Stimulated activated CD8-positive, alpha-beta memory T cell treated with anti-CD3 and anti-CD28 coated beads, Interleukin-4, amount 100 ng/mL, for 24 hours (primary cell): Measurements from ENCODE around the gene ABCC3.
"Not testable (repeated sequence)": the region's sequence is repeated elsewhere in the genome, so short reads cannot be mapped to it uniquely, and the experiment has no call there.

Source experiments
- DNase-seq: peaks from one replicate; pipeline ENCODE4 v3.0.0-alpha.2; 2020; ENCODE audit warnings: low read depth

ABCC3 gene

GRCh38 chr17:50666316-50666715 is 31.6 kb downstream of the ABCC3 start:
- DNase-seq = no peak

- no peak for DNase-seq
Measured at GRCh38 chr17:50667259-50668024, 32.8 kb downstream of the ABCC3 start.

- no peak for DNase-seq
Measured at GRCh38 chr17:50668025-50668837, 33.5 kb downstream of the ABCC3 start.

GRCh38 chr17:50668838-50669581 is 34.3 kb downstream of the ABCC3 start:
- no peak for DNase-seq

DNA sequence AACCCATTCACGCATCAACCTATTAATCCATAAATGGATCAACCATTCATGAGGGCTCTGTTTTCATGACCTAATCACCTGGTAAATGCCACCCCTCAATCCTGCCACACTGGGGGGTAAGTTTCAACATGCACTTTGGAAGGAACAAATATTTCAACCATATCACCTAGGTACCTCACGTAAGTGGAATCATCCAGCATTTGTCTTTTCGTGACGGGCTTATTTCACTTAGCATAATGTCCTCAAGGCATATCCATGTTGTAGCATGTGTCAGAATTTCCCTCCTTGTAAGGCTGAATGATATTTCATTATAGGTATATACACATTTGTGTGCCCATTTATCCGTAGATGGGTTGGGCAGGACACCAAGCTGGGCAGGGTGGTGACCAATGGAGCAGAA is 37.4 kb downstream of the ABCC3 start:
- no peak for DNase-seq

- DNase-seq = no peak
Measured at GRCh38 chr17:50672831-50673551, 38.3 kb downstream of the ABCC3 start.

DNA sequence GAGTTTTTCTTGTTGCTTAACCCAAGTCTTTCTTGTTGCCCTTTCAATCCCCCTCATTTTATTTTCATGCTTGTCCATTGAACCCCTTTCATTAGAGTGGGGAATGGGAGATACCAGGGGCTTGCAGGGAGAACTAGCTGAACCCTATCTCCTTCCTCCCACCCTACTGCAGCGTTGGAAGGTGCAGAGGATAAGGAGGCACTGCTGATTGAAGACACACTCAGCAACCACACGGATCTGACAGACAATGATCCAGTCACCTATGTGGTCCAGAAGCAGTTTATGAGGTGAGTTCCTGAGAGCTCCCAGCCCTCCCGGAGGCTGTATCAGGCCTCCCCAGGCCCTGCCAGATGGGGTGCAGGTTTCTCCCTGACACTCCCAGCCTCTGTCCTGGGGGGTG is 40.5 kb downstream of the ABCC3 start:
- no peak for DNase-seq

- no peak for DNase-seq
Measured at GRCh38 chr17:50675627-50676026, 40.9 kb downstream of the ABCC3 start.

GRCh38 chr17:50676065-50676975 is 41.6 kb downstream of the ABCC3 start:
- no peak for DNase-seq

- no peak for DNase-seq
Measured at GRCh38 chr17:50677851-50678375, 43.2 kb downstream of the ABCC3 start.

GRCh38 chr17:50679008-50679544 is 44.4 kb downstream of the ABCC3 start:
- DNase-seq = no peak

GRCh38 chr17:50680126-50680525 is 45.4 kb downstream of the ABCC3 start:
- DNase-seq = no peak

DNA sequence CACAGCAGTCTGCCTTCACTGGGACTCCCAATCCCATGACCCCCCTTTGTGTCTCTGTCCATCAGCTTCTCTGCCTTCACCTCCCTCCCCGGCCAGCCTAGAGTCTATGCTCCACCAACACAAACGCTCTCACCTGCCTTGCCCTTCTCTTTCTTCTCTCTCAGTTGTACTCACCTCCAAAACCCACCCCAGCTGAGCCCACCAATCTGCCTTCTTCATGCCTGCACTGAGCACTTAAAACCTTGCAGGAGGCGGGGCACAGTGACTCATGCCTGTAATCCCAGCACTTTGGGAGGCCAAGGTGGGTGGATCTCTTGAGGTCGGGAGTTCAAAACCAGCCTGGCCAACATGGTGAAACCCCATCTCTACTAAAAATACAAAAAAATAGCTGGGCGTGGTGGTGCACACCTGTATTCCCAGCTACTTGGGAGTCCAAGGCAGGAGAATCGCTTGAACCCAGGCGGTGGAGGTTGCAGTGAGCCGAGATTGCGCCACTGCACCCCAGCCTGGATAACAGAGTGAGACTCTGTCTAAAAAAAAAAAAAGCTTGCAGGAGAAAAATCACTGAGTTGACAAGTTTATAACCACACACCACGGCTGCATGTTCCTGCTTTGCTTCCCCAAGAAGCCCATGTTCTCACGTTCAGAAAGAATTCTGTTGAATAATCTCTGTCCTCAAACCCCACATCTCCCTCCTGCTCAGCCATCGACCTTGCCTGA is 46.0 kb downstream of the ABCC3 start:
- DNase-seq = not testable (repeated sequence)

GRCh38 chr17:50681263-50682200 is 46.9 kb downstream of the ABCC3 start:
- no peak for DNase-seq

GRCh38 chr17:50682441-50682840 is 47.8 kb downstream of the ABCC3 start:
- no peak for DNase-seq

GRCh38 chr17:50682938-50683337 is 48.3 kb downstream of the ABCC3 start:
- DNase-seq = no peak

DNA sequence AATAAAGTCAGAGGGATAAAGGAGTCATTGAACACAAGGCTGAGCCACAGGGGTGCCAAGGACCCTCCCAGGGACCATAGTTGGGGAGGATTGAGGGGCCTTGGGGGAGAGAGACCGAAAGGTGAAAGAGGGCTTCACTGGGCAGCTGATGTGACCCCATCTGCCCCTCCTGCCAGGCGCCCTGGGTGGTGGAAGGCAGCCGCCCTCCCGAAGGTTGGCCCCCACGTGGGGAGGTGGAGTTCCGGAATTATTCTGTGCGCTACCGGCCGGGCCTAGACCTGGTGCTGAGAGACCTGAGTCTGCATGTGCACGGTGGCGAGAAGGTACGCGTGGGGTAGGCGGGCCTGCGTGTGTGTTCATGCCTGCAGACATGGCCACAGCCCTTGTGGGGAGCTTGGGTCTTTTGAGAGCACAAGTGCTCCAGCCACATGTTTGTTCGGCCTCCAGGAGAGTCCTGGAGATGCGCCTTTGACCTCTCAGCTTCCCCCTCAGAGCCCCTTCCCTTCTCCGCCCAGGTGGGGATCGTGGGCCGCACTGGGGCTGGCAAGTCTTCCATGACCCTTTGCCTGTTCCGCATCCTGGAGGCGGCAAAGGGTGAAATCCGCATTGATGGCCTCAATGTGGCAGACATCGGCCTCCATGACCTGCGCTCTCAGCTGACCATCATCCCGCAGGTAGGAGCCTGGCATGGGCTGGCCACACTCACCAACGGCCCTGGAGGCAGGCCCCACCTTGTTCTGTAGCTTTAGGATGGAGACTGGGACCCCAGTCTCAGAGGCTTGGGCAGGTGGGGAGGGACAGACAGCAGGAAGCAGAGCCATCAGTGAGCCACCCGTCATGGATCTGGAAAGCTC is 49.0 kb downstream of the ABCC3 start:
- DNase-seq = no peak

DNA sequence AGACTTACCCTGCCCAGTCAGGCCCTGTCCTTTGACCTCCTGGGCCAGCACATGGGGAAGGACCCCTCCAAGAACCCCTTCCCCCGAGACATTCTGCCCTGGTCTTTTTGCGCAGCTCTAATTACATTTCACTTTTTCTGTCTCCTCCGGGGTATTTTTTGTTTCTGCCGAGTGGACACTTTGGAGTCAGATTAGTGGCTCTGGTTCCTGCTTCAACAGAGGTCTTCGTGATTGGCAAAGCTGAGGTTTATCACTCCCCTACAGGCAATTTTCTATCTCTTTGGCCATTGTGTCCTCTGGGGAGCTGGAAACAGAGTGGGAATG is 49.6 kb downstream of the ABCC3 start:
- no peak for DNase-seq
